ENCODE data around the gene BRD7.

DNA sequence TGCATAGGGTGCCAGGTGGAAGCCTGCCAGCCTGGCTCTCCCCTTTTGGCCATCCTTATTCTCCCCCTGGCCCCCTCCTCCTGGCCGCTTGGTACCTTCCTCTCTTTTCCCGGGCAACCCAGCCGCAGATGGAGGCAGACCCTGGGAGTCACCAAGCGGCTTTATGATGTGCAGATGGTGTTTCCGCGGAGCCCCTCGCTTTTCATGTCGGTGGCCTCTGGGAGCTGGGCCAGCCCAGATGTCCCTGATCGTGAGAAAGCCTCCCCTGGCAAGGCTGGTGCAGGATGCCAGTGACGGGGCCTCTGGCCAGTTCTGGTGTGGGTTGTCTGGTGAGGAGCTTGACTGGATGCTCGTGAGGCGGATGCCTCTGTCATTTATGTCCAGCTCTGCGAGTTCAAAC lies 18.0 kb upstream of the BRD7 start:
- TF ChIP-seq, protein P1, sequence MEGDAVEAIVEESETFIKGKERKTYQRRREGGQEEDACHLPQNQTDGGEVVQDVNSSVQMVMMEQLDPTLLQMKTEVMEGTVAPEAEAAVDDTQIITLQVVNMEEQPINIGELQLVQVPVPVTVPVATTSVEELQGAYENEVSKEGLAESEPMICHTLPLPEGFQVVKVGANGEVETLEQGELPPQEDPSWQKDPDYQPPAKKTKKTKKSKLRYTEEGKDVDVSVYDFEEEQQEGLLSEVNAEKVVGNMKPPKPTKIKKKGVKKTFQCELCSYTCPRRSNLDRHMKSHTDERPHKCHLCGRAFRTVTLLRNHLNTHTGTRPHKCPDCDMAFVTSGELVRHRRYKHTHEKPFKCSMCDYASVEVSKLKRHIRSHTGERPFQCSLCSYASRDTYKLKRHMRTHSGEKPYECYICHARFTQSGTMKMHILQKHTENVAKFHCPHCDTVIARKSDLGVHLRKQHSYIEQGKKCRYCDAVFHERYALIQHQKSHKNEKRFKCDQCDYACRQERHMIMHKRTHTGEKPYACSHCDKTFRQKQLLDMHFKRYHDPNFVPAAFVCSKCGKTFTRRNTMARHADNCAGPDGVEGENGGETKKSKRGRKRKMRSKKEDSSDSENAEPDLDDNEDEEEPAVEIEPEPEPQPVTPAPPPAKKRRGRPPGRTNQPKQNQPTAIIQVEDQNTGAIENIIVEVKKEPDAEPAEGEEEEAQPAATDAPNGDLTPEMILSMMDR (IDR thresholded peaks at IDR 0.05): no peak
- no peak for TF ChIP-seq POLR2A (IDR thresholded peaks at IDR 0.05)

Data from heart left ventricle (tissue), 13 donors.